Coronary artery (tissue), 2 donors: Measurements from ENCODE around the gene CDC42.
"Not testable (repeated sequence)": the region's sequence is repeated elsewhere in the genome, so short reads cannot be mapped to it uniquely, and the experiment has no call there.

Experiments
- DNase-seq: peaks from one replicate; pipeline ENCODE4 v3.0.0-alpha.2; 2017; ENCODE audit warnings: low spot score
- H3K27ac ChIP-seq, 2 donors: fragments of 200-600 bp; sonication (generic); one replicate each; pipeline ENCODE4 v1.5.1; 2016 to 2019
- H3K4me3 ChIP-seq: fragments of 200-600 bp; sonication (generic); 2 replicates; pipeline ENCODE4 v1.5.1; 2016; ENCODE audit warnings: mild to moderate bottlenecking, moderate library complexity
- TF ChIP-seq, protein P1 (sequence below): fragments of 200-600 bp; sonication (generic); IDR thresholded peaks from one replicate; pipeline ENCODE4 v1.5.1; 2019; ENCODE audit warnings: antibody characterized with exemption

Gene CDC42

DNA sequence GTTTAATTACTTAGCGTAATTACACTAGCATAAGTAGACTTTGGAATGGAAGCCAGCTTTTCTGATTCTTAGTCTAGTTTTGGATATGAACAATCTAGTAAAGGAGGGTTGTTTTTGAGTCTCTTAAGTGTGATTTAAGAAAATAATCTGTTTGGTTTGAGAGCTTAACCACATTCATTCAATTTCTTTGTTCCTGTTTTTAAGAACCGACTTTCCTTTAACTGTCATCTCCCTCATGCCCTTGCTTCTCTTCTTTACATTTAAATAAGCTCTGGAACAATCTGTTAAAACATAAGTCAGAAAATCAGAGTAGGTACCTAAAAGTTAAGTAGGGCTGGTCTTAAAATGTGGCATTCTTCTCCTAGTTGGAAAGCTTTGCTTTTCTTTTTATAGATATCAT is 27.7 kb downstream of the CDC42 start:
- DNase-seq = no peak
- H3K4me3 ChIP-seq = no peak overlapping the region
- H3K27ac ChIP-seq = no peak overlapping the region
- TF ChIP-seq, protein P1, sequence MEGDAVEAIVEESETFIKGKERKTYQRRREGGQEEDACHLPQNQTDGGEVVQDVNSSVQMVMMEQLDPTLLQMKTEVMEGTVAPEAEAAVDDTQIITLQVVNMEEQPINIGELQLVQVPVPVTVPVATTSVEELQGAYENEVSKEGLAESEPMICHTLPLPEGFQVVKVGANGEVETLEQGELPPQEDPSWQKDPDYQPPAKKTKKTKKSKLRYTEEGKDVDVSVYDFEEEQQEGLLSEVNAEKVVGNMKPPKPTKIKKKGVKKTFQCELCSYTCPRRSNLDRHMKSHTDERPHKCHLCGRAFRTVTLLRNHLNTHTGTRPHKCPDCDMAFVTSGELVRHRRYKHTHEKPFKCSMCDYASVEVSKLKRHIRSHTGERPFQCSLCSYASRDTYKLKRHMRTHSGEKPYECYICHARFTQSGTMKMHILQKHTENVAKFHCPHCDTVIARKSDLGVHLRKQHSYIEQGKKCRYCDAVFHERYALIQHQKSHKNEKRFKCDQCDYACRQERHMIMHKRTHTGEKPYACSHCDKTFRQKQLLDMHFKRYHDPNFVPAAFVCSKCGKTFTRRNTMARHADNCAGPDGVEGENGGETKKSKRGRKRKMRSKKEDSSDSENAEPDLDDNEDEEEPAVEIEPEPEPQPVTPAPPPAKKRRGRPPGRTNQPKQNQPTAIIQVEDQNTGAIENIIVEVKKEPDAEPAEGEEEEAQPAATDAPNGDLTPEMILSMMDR = no peak

DNA sequence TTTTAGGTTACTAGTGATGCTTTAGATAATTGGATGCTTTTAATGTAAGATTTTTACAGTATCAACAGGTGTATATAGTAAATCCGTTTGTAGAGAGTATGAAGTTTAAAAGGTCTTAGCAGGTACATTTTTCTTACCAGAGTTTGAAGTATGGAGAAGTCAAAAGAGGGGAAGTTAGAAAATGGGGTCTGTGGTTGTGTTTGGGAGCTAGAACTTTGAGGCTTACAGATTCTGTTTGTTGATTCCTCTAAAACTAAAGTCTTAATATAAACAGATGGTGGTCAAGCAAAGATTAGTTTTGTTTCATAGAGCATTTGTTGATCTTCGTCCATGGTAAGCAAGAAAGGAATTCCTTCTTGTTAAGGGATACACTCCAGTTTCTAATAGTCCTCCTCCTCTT is 35.8 kb downstream of the CDC42 start:
- TF ChIP-seq, protein P1 = no peak
- no peak overlapping the region for H3K27ac ChIP-seq
- no peak overlapping the region for H3K4me3 ChIP-seq
- no peak for DNase-seq

DNA sequence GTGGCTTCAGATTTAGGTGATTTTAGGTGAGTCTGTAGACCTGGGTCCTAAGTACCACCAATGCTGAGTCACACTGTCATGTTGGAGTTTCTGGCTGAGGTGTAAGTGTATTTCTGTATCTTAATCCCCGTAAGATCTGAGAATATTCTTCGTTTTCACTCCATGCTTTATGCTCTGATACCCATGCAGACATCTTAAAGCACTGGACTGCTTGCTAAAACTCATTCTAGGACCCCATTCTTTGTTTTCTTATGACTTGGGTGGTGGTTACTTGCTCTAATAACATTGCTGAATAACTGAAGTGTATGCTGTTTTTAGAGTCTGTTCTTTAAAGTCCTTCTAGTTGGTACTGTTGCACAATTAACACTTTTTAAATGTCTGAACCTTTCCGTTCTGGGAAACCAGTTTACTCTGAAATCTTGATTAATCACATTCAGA is 36.6 kb downstream of the CDC42 start:
- Histone ChIP-seq H3K27ac (peak overlapping the region in 1 of 2 donors; percentile 24), H3K4me3 (peak overlapping the region; percentile 21)
- DNase-seq = no peak
- TF ChIP-seq, protein P1 = no peak

DNA sequence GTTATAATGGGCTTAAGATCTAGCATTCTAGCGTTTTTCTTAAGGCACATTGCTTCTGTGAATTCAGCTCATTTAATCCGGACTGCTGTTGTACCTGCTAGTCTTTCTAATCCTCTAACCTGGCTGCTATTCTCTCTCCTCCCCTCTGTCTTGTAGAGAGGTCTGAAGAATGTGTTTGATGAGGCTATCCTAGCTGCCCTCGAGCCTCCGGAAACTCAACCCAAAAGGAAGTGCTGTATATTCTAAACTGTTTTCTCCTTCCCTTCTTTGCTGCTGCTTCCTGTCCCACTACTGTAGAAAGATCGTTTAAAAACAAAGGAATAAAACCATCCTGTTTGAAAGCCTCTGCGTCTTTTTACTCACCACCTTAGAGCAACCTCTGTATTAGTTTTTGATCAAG is 37.3 kb downstream of the CDC42 start:
- no peak for DNase-seq
- TF ChIP-seq, protein P1 = no peak
- no peak overlapping the region for H3K27ac ChIP-seq
- peak overlapping the region; percentile 21 for H3K4me3 ChIP-seq

DNA sequence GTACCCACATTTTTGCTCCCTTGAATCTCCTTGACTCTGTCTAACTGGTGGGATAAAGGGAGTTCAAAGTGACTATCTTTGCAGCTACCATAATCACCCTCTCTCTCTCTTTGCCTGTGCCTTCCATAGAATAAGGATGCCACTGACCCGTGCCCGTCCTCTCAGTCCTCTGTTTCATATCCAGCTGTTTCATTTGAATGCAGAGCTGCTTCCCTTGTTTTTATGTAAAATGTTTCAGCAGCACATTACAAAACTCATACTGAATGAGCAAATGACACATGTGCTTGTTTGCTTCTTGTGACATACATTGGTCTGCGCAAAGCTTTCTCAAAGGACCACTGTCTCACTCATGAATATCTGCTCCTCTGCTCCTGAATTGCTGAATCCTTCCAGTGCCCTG is 38.4 kb downstream of the CDC42 start:
- Histone ChIP-seq H3K4me3 (no peak overlapping the region), H3K27ac (no peak overlapping the region)
- DNase-seq = no peak
- TF ChIP-seq, protein P1 = no peak

DNA sequence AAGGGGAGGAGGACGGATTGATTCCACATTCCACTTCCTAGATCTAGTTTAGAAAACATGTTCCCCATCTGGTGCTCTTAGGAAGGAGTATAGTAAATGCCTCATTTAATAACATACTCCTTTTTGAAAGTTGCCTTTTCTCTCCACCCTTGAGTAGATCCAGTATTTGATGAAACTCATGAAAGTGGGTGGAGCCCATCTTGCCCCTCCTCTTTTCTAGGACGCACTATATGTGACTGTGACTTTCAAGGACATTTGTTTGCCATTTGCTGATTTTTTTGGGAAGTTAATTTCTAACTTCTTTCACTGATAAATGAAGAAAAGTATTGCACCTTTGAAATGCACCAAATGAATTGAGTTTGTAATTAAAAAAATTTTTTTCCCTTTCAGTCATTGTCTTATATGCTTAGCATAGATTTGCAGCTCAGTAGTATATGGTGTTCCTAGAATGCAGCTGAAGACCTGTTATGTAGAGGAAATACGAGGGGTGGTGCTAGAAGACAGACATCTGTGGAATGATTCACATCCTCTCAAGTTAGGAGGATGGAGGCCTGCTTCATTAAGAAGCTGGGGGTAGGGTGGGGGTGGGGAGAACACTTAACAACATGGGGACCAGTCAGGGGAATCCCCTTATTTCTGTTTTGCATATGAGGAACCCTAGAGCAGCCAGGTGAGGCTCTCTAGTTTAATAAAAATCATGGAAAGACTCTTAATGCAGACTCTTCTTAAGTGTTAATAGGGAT is 39.7 kb downstream of the CDC42 start:
- not testable (repeated sequence) for H3K4me3 ChIP-seq, DNase-seq, H3K27ac ChIP-seq

DNA sequence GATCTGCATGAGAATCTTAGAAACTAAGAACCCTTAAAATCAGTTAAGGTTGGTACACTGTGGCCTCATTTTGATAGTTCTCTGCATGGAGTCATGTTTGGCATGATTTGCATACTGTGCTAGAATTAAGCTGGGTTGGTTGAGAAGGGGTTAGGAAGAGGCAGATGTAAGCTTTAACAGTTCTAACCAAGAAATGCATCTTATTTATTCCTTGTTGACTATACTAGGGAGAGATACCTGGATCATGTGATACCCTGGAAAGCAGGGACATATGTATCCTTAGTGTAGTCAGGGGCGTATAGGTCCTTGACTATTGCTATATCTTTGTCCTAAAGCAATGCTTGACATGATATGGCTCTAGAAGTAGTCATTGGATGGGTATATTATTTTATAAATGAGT is 41.0 kb downstream of the CDC42 start:
- TF ChIP-seq, protein P1 = no peak
- no peak overlapping the region for H3K4me3 ChIP-seq
- DNase-seq = no peak
- no peak overlapping the region for H3K27ac ChIP-seq
